Measurements from ENCODE around the gene SCMH1.

The SCMH1 gene

DNA sequence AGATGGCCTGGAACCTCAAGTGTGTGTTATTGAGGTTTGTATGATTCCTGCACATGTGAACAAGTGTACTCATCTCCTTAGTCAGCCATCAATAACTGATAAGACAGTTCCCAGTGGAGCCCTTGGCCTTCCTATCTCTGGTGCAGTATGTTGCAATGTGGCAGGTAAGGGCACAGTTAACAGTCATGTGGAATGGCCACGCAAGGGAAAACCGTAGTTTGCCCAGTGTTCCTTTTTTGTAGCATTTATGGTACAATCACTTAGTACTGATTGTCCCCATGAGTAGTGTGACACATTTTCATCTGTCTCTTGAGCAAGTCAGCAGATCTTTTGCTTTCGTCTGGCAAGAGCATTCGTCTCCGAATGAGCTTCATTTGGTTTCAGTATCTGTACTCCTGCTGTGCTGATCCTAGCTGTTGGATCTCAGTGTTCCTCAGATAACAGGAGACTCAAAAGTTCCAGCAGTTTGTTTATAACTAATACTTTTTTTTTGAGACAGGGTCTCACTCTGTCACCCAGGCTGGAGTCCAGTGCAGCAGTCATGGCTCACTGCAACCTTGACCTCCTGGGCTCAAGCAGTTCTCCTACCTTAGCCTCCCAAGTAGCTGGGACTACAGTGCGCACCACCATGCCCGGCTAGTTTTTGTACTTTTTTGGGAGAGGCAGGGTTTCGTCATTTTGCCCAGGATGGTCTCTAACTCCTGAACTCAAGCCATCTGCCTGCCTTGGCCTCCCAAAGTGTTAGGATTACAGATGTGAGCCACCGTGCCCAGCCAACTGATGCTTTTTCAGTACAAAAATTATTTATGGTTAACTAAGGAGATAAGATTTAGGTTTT lies 254.4 kb downstream of the SCMH1 start:
- no peak for DNase-seq

DNA sequence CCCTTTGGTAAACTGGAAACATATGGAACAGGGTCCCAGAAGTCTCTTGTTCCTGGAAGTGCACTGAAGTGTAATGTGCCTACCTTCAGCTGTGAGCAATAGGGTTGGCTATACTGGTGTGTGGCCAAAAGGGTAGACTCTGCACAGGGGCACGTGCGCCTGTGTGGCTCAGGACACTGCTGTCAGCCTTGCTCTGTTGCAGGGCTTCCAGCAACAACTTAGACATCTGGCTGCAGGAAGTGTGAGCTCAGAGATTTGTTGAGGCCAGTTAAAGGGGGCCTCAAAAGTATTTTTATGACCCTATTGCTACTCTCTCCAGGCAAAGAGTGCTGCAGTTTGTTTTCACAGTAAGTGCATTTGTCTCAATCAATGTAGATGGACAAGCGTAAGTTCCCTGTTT lies 255.2 kb downstream of the SCMH1 start:
- no peak for DNase-seq

DNA sequence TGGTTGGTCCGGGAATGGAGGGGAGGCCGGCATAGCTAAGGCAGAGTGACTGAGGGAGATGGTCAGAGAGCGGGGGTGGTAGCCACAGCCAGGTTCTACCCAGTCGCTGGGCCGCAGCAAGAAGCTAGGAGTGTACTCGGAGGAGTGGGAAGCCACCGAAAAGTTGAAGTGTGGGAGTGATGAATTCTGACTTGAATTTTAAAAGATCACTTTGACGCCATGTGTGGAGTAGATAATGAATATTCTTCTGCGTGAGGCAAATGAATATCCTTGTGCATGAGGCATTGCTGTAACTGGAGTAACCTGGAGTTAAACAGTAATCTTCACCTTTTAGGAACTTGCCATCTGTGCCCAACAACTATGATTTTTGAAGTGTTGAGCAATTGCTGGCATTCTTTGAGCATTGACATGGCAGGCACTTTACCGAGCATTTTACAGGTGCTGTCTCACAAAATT lies 255.8 kb downstream of the SCMH1 start:
- DNase-seq, result no peak

DNA sequence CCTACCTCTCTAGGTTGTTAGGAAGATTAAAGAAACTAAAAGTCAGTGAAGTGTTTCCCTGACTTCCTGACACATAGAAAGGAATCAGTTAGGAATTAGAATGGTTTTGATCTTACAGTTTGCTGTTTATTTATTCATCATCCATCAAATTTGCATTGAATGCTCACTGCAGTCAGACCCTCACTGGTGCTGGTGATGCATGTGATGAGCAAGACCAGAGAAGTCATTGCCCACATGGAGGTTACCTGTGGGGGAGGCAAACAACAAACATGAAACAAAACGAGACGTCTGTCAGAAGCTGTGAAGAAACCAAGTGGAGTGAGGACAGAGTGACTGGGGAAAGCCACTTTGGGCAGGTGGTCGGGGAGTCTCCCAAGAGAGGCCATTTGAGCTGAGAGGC lies 256.2 kb downstream of the SCMH1 start:
- no peak for DNase-seq

DNA sequence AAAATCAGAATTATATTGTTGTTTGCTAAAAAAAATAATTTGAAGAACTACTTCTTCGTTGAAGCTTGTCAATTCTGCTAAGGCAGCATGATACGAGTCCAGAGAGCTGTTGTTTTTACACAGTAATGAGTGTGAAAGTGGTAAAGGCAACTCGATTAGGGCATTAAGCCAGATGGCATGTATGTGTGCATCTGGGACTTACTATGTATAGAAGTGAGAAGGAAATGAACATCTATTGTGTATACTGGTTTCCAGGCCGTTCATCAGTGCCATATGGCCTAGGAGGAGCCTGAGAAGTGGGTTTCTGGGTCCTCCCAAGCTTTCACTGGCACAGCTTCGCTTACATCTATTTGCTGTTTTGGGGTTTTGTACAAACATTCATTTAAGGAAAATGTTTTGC lies 256.9 kb downstream of the SCMH1 start:
- DNase-seq, result no peak

DNA sequence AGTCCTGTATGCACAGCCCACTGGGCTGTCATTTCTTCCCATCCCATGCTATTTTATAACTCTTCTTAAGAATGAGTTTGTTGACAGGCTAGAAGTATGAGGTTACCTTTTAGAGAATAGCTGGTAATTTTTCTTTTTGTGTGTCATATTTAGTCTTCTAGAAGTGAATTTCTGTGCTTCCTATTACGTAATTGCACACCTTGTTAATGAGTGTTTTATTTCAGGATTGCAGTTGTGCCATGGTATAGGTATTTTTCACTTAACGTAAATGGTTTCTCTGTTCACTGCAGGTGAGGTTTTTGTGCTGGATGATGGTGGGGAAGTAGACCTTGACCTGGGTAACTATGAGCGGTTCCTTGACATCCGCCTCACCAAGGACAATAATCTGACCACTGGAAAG lies 257.6 kb downstream of the SCMH1 start:
- DNase-seq, result no peak

DNA sequence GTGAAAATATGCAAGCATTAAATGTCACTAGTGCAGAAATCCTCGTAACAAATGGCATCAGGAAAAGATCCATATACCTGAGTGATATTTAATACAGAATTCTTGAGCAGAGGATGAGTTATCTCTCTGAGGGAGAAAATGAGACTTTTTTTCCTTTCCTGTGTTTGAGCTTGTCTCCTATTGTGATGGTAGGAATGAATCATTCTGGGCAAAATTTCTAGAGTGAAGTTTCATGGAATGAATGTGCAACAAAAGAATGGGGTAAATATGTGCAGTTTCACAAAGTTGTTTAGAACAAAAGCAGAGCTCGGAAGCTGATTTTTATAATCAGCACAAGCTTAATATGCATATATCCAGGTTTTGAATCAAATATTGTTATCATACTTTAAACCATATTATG lies 258.0 kb downstream of the SCMH1 start:
- peak; percentile 74 for DNase-seq

DNA sequence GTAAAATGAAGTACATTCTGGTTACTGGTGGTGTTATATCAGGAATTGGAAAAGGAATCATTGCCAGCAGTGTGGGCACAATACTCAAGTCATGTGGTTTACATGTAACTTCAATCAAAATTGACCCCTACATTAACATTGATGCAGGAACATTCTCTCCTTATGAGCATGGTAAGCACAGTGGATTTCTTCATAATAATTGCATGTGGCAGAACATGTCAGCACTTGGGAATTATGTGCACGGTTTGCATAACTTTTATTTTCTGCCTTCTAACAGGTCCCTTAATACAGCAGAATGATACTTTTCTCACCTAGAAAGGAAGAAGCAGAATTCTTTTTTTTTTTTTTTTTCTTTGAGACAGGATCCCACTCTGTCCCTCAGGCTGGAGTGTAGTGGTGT lies 258.8 kb downstream of the SCMH1 start:
- DNase-seq, result no peak

DNA sequence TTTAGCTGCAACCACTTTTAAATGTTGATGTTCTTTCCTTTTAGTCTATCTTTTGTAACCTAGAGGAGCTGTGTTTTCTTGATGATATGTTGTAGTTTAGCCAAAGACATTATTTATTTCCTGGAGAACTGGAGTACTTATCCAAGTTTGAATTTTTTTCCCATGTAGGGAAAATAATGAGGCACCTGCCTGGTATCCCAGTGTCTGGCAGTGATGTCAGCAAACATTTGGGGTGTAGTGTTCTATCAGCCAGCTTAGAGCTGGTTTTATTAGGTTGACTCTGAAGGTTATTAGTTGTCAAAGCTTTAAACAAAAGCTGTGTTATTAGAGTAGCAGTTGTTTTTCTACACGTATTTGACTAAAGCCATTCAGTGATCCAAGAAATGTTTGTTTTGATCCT lies 259.4 kb downstream of the SCMH1 start:
- DNase-seq, result no peak

DNA sequence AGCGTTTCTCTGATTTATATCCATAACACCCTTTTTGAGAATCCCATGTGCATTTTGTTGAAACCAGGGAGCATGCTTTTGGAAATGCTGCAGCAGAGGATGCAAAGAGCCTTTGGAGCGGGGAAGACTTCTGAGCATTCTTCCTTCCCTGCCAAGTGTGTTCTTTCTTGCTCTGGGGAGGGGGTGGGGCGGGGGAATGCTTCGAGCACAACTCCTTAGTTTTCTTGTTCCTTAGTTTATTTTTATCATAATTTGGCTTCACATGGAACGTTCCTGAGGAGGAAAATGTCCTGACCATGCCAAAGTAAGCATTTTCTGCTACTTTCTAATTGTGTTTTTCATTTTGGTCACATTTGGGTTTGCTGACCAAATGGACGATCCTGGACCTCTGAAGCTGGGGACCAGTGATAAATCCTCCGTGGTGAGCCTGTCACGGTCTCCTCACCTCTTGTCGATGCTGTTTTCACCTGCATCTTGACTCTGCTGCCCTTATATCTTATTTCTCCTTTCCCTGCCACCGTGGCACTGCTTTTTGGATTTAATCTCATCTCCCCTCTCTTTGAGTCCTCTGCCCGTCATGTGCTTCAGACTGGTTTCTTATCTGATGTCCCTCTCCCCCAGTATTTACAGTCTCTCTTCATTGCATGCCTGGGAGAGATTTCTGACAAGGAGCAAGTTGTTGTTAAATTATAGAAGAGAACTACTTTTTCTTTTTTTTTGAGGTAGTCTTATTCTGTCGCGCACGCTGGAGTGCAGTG lies 260.2 kb downstream of the SCMH1 start:
- DNase-seq, result no peak

DNA sequence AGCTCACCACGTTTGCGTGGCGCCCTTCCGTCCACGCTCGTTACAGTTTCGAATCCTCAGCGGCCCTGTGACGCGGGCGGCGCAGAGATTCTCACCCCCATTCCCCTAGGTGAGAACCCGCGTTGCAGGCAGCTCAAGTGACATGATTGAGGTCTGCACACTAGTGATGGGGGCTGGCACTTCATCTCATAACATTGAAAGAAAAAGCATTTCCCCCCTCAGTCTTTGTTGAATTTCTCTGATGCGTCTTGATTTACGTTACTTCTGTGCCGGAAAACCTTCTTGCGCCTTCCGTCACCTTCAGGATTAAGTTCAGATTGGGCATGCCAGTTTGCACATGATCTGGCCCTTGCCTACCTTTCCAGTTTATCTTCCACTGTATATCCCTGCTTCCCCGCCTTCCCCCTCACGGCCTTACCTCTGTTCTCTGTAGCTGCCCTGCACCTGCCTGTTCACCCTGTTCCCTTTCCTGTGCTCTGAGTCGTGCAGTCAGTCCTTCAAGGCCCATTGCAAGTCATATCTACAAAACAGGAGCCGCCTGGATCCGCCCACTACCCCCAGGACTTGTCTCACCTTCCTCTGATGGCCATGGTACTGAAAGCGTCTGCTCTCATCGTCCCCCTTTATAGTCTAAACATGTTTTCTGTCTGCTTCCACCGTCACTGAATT lies 261.5 kb downstream of the SCMH1 start:
- DNase-seq, result peak; percentile 74

DNA sequence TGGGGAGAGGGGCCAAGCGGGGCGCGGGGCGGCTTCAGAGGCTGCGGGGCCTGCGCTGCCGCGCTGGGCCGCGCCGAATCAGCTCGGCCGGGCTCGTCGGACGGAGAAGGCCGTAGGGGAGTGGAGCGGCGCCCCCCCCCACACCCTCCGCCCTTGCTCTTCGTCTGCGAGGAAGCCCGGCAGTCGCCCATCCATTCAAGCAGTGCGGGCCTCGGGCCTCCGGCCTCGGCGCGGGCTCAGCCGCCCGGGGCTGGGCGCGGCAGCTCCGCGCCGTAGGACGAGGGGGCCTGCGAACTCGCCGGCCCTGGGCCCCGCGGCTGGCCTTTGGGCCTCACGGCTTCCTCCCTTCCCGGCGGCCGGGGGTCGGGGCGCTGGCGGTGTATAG lies 262.0 kb downstream of the SCMH1 start:
- DNase-seq, result no peak

DNA sequence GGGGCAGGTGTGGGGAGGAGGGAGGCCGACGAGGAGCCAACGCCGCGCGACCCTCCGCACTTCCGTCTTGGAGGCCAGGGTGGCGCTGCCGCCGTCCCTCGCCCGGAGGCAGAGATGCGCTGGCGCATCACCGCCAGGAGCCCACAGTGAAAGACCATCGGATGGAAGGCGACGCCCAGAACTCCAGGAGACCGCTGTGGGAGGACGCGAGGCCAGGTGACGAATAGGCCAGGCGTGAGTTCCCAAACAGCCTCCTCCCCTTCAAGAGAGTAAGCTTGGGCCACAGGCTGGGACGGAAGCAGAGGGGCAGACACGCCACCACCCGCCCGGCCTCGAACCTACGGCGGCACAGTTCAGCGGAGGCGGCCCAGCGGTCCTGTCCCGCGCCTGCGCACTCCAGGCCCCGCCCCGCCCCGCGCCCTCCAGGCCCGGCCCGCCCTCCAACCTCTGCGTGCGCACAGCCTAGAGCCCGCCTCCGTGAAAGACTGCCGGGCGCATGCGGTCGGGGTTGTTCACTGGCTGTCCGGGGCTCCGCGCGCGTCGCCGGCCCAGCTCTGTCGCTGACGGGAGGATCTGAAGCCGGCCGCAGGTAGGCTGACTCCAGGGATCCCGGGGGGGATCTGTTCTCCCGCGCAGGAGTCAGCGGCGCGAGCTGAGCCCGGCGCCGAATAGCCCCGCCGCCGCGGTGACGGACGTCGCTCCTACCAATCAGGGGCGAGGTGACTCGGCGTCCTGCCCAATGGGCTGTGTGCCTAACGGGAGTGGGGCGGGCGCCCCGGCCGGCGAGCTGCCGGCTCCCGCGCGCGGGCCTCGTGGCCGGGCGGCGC lies 262.7 kb downstream of the SCMH1 start, which contains the start of gene CTPS1:
TSS of gene CTPS1 (plus strand) at position 456 of the 827 bp plus-strand sequence. CDS start 3,595 bp downstream, outside the sequence.
- DNase-seq, result peak; percentile 97

DNA sequence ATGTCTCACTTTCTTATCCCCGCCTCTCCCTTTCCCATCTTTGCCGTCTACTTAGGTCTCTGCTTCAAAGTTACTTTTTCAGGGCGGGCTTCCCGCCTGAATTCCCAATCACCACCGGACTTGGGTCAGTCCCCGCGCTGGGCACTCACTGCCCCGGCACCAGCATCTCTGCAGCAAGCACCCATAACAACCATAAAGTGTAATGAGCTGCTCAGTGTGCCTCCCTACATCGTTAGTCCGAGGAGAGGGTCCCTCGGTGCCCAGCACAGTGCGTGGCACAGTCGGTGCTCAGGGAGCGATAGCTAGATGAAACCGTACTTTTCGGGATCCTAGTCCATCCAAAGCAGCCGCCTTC lies 263.2 kb downstream of the SCMH1 start:
- DNase-seq, result no peak

DNA sequence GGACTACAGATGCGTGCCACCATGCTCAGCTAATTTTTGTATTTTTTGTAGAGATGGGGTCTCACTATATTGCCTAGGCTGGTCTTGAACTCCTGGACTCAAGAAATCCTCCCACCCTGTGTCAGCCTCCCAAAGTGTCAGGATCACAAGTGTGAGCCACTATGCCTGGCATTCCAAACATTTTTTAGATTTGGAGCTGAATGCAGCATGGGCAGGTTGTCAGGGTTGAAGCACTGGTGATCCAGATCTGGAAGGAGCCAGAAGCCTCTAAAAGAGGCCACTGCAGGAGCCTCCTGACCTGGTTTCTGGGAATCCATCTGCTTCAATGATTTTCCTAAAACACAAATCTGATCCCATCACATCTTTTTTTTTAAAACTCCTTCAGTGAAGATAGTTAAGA lies 264.4 kb downstream of the SCMH1 start:
- DNase-seq, result no peak

All from activated CD4-positive, alpha-beta T cell treated with anti-CD3 and anti-CD28 coated beads, Interleukin-2, Interleukin-6, amounts not matched to agents 100 ng/mL and 50 ng/mL, durations not matched to agents 16 hours and 8 hours (primary cell).